ENCODE results near the gene TSC22D1.

GRCh38 chr13:44542361-44542760 lies 33.8 kb downstream of the TSC22D1 start:
- TF ChIP-seq CTCF (IDR thresholded peaks at IDR 0.05): no peak
- no peak for TF ChIP-seq POLR2A (IDR thresholded peaks at IDR 0.05)
